CD8-positive, alpha-beta T cell (primary cell): ENCODE results near the gene LNX1. TPM values are rescaled to one million over a fixed set of nuclear protein-coding genes. Genes with fewer than 3 reads are reported as not detected.

Source experiments
- total RNA-seq, 46 experiments: library from RNA in 2 of 46; stranded (reverse) in 2 of 46; gene quantifications; one replicate each; pipeline ENCODE4 v1.2.3 and lab custom pipeline; 2021 to 2026

The LNX1 gene
- total RNA-seq, 2 experiments from 2014 or later, result not detected

Other genes with a start within 250 kb of the LNX1 start
- gene SCFD2, start 225.4 kb downstream of the LNX1 start, total RNA-seq, result 10 to 100 TPM; 11.0 to 13.7 TPM
- gene FIP1L1, start 213.8 kb downstream of the LNX1 start, total RNA-seq, result 10 to 100 TPM; 56.9 to 59.9 TPM